DMS153 (cell line): ENCODE results near the gene ADARB2.
"Not testable (repeated sequence)": the region's sequence is repeated elsewhere in the genome, so short reads cannot be mapped to it uniquely, and the experiment has no call there.

ENCODE experiments used
- DNase-seq: peaks from one replicate; lab custom pipeline; 2025; lab: John Stamatoyannopoulos, UW

The ADARB2 gene

GRCh38 chr10:1465418-1465911, 271.9 kb downstream of the ADARB2 start:
- no peak for DNase-seq

GRCh38 chr10:1464881-1465417, 272.4 kb downstream of the ADARB2 start:
- DNase-seq: no peak

- DNase-seq: not testable (repeated sequence)
These were observed 273.4 kb downstream of the ADARB2 start for GRCh38 chr10:1463971-1464370.

GRCh38 chr10:1462994-1463633, 274.2 kb downstream of the ADARB2 start:
- DNase-seq: no peak

- no peak for DNase-seq
These were observed 274.8 kb downstream of the ADARB2 start for GRCh38 chr10:1462521-1462920.

- no peak for DNase-seq
These were observed 275.3 kb downstream of the ADARB2 start for GRCh38 chr10:1462032-1462431.

- DNase-seq: peak; percentile 51
These were observed 276.3 kb downstream of the ADARB2 start for GRCh38 chr10:1461016-1461415.

GRCh38 chr10:1459664-1460063, 277.7 kb downstream of the ADARB2 start:
- peak; percentile 46 for DNase-seq

- peak; percentile 84 for DNase-seq
These were observed 282.4 kb downstream of the ADARB2 start for GRCh38 chr10:1454951-1455350.

GRCh38 chr10:1454428-1454827, 282.9 kb downstream of the ADARB2 start:
- DNase-seq: peak; percentile 51

GRCh38 chr10:1452777-1453176, 284.5 kb downstream of the ADARB2 start:
- DNase-seq: no peak

- no peak for DNase-seq
These were observed 285.4 kb downstream of the ADARB2 start for GRCh38 chr10:1451941-1452340.

- no peak for DNase-seq
These were observed 285.9 kb downstream of the ADARB2 start for GRCh38 chr10:1451362-1451888.

- no peak for DNase-seq
These were observed 287.6 kb downstream of the ADARB2 start for GRCh38 chr10:1449572-1450205.

GRCh38 chr10:1449021-1449420, 288.3 kb downstream of the ADARB2 start:
- no peak for DNase-seq

- DNase-seq: no peak
These were observed 288.9 kb downstream of the ADARB2 start for GRCh38 chr10:1448252-1448930.

GRCh38 chr10:1444826-1445225, 292.5 kb downstream of the ADARB2 start:
- DNase-seq: no peak

GRCh38 chr10:1440897-1441296, 296.4 kb downstream of the ADARB2 start:
- DNase-seq: no peak

GRCh38 chr10:1434912-1435692, 302.2 kb downstream of the ADARB2 start:
- peak; percentile 61 for DNase-seq

GRCh38 chr10:1434202-1434601, 303.1 kb downstream of the ADARB2 start:
- DNase-seq: peak; percentile 73

GRCh38 chr10:1432161-1432560, 305.2 kb downstream of the ADARB2 start:
- no peak for DNase-seq

- no peak for DNase-seq
These were observed 306.1 kb downstream of the ADARB2 start for GRCh38 chr10:1431229-1431628.
